HepG2 (cell line): ENCODE data around the gene YY1. TPM values are rescaled to one million over a fixed set of nuclear protein-coding genes. Genes with fewer than 3 reads are reported as not detected.
A peak's percentile ranks its signal among the peaks of the same experiment; 100 is the strongest.

ENCODE experiments used
- ATAC-seq: fragments of 200-7000 bp; cut with Tn5 transposase; 3 replicates; pipeline ENCODE4 v1.9.1; 2020; ENCODE audit warnings: mild to moderate bottlenecking, moderate library complexity
- BruUV-seq: library from RNA; stranded (reverse); fragments of 400-500 nt; replicated peaks from 2 replicates; lab custom pipeline; 2021; lab: Mats Ljungman, UMichigan
- CTCF ChIA-PET: fragments of 300-600 bp; formaldehyde crosslinking; extraction: SDS; loops from one replicate; lab custom pipeline; 2021; ENCODE audit warnings: low total read pairs, inconsistent platforms, low intra/inter-chr PET ratio; lab: Yijun Ruan, JAX
- POLR2A ChIA-PET: fragments of 350-600 bp; sonication (Branson Sonifier 250); formaldehyde crosslinking; loops from one replicate; lab custom pipeline; 2020; ENCODE audit warnings: antibody characterized with exemption, inconsistent platforms; lab: Yijun Ruan, JAX
- DNase-seq: peaks from one replicate; pipeline ENCODE4 v3.0.0-alpha.2; 2015; ENCODE audit warnings: low spot score
- FAIRE-seq: peaks from 3 replicates; lab custom pipeline; 2011; peaks lifted over from hg19 to GRCh38; lab: Jason Lieb, UNC
- H2AFZ ChIP-seq: one replicate; pipeline ENCODE4 v1.6.1; 2011; ENCODE audit warnings: low read length, inconsistent platforms
- H3K27ac ChIP-seq: fragments of 300-600 bp; 3 replicates; pipeline ENCODE4 v1.8.0; 2011; ENCODE audit warnings: mixed run types, mild to moderate bottlenecking, mixed read lengths, low read length, inconsistent platforms; ENCODE audit not compliant: insufficient read depth; ENCODE audit errors: extremely low read length
- H3K27me3 ChIP-seq, 2 experiments: fragments of 200-600 bp in 1 of 2; 2 replicates in 1 of 2; 3 replicates in 1 of 2; pipeline versions ENCODE4 v1.6.0 to v1.8.0; 2011; ENCODE audit warnings: low read length in 2 of 2, mild to moderate bottlenecking in 2 of 2, moderate library complexity in 2 of 2, inconsistent platforms in 1 of 2; ENCODE audit not compliant: insufficient read depth in 2 of 2, control insufficient read depth in 1 of 2
- H3K36me3 ChIP-seq, 2 experiments: fragments of 200-600 bp in 1 of 2; replicated peaks in 1 of 2; 2 replicates in 1 of 2; 3 replicates in 1 of 2; pipeline versions ENCODE4 v1.5.1 to v1.8.0; 2011; ENCODE audit warnings: low read length in 2 of 2, inconsistent platforms in 1 of 2; ENCODE audit not compliant: insufficient read depth in 2 of 2, control insufficient read depth in 1 of 2
- H3K4me1 ChIP-seq: 2 replicates; pipeline ENCODE4 v1.5.1; 2012; ENCODE audit warnings: low read length, inconsistent platforms; ENCODE audit not compliant: insufficient read depth
- H3K4me2 ChIP-seq: 2 replicates; pipeline ENCODE4 v1.6.0; 2011; ENCODE audit warnings: low read depth, low read length, inconsistent platforms
- H3K4me3 ChIP-seq, 3 experiments: fragments of 200-600 bp in 1 of 3; sonication (generic), shearing (Covaris generic) in 1 of 3; replicated peaks in 1 of 3; 2 replicates each; pipeline ENCODE4 v1.5.1; 2011 to 2016; ENCODE audit warnings: low read length in 3 of 3, inconsistent platforms in 2 of 3, low read depth in 2 of 3, mild to moderate bottlenecking in 2 of 3, control low read depth in 1 of 3, mixed read lengths in 1 of 3; ENCODE audit not compliant: insufficient read depth in 1 of 3
- H3K79me2 ChIP-seq: one replicate; pipeline ENCODE4 v1.6.1; 2011; ENCODE audit warnings: low read length, inconsistent platforms; ENCODE audit not compliant: insufficient read depth
- H3K9ac ChIP-seq: 2 replicates; pipeline ENCODE4 v1.6.0; 2011; ENCODE audit warnings: mild to moderate bottlenecking, low read depth, low read length, inconsistent platforms; ENCODE audit not compliant: insufficient read depth
- H3K9me3 ChIP-seq: 2 replicates; pipeline ENCODE4 v1.5.1; 2012; ENCODE audit warnings: mild to moderate bottlenecking, low read length
- H4K20me1 ChIP-seq: 2 replicates; pipeline ENCODE4 v1.6.0; 2011; ENCODE audit warnings: inconsistent platforms, mild to moderate bottlenecking, low read length, moderate library complexity; ENCODE audit not compliant: insufficient read depth
- AGO2 ChIP-seq: fragments of 200-400 bp; formaldehyde crosslinking; optimal IDR thresholded peaks from 2 replicates; pipeline ENCODE3; 2017; ENCODE audit warnings: mild to moderate bottlenecking, low read depth, low read length, moderate library complexity
- ASH2L ChIP-seq: fragments of 300-600, 200-600 bp; sonication (generic); IDR thresholded peaks from 2 replicates; pipeline ENCODE4 v1.7.0; 2017; ENCODE audit warnings: low read depth, mild to moderate bottlenecking, moderate library complexity, mixed read lengths, low read length; ENCODE audit not compliant: insufficient read length
- IKZF4 ChIP-seq: sonication (generic); formaldehyde crosslinking; IDR thresholded peaks from 2 replicates; pipeline ENCODE4 v1.5.1; 2020; ENCODE audit warnings: borderline replicate concordance, mild to moderate bottlenecking, low read depth, missing genetic modification reagents; ENCODE audit errors: not compliant biosample characterization
- PRPF4 ChIP-seq: fragments of 200-400 bp; formaldehyde crosslinking; IDR thresholded peaks from 2 replicates; pipeline ENCODE4 v1.6.1; 2016; ENCODE audit warnings: low read length, low read depth; ENCODE audit not compliant: poor library complexity, severe bottlenecking
- XRCC5 ChIP-seq: fragments of 200-400 bp; formaldehyde crosslinking; optimal IDR thresholded peaks from 2 replicates; pipeline ENCODE3; 2017; ENCODE audit warnings: mild to moderate bottlenecking, low read length
- ZNF20 ChIP-seq: sonication (generic); formaldehyde crosslinking; IDR thresholded peaks from 2 replicates; pipeline ENCODE4 v1.4.0; 2020; ENCODE audit warnings: mild to moderate bottlenecking, moderate library complexity, missing genetic modification reagents
- ZNF546 ChIP-seq: sonication (generic); formaldehyde crosslinking; conservative IDR thresholded peaks from 2 replicates; pipeline ENCODE4 v1.8.1; 2023; ENCODE audit warnings: mild to moderate bottlenecking, missing genetic modification reagents
- ZNF768 ChIP-seq: sonication (generic); formaldehyde crosslinking; IDR thresholded peaks from 2 replicates; pipeline ENCODE4 v1.4.0; 2020; ENCODE audit warnings: missing genetic modification reagents
- WGBS: methylation state at CpG from one replicate; pipeline ENCODE4 v1.1.6; 2017; ENCODE audit warnings: low lambda C conversion rate; 5-methylcytosine and 5-hydroxymethylcytosine counted together
- in situ Hi-C: cut with HindIII; loops from 2 replicates; pipeline ENCODE4 v1.10.0; 2017; ENCODE audit warnings: low pct_unique_long_range_greater_than_20kb; ENCODE audit not compliant: extremely low pct_ligation_motif_present
- intact Hi-C: fragments of 100-400 bp; cut with micrococcal nuclease; formaldehyde crosslinking; loops from one replicate; pipeline ENCODE4 v1.10.0; 2022; ENCODE audit not compliant: unreplicated experiment
- polyA plus RNA-seq, 8 experiments: library from polyadenylated mRNA; depleted of rRNA in 3 of 8; stranded (reverse) in 7 of 8; unstranded in 1 of 8; fragments of >200 nt; fragmentation: Illumina TruSeq in 4 of 8; extraction: Trizol in 4 of 8; gene quantifications; 2 replicates each; pipeline versions ENCODE4 v1.2.1 to v1.2.3, GENCODE V29; 2011 to 2016; ENCODE audit warnings: low read depth in 4 of 8, missing spikeins in 1 of 8, mixed read lengths in 1 of 8; ENCODE audit not compliant: insufficient read depth in 1 of 8
- total RNA-seq, 5 experiments: library from RNA; depleted of rRNA; stranded (reverse); fragments of >200 nt; fragmentation: Illumina TruSeq; extraction: Trizol; gene quantifications; 2 replicates each; pipeline ENCODE4 v1.2.3, GENCODE V29; 2016; ENCODE audit warnings: low read depth in 1 of 5
- TF ChIP-seq, protein P1 (sequence below): sonication (generic); formaldehyde crosslinking; IDR thresholded peaks from 2 replicates; pipeline ENCODE4 v1.8.1; 2023; ENCODE audit warnings: mild to moderate bottlenecking, missing genetic modification reagents, borderline replicate concordance

The YY1 gene
- total and polyA plus RNA-seq, 2 of the 13 experiments (the other 11 are each of a cell fraction or from before 2014, with no cell fraction given) = 29.4 to 68.1 TPM

DNA sequence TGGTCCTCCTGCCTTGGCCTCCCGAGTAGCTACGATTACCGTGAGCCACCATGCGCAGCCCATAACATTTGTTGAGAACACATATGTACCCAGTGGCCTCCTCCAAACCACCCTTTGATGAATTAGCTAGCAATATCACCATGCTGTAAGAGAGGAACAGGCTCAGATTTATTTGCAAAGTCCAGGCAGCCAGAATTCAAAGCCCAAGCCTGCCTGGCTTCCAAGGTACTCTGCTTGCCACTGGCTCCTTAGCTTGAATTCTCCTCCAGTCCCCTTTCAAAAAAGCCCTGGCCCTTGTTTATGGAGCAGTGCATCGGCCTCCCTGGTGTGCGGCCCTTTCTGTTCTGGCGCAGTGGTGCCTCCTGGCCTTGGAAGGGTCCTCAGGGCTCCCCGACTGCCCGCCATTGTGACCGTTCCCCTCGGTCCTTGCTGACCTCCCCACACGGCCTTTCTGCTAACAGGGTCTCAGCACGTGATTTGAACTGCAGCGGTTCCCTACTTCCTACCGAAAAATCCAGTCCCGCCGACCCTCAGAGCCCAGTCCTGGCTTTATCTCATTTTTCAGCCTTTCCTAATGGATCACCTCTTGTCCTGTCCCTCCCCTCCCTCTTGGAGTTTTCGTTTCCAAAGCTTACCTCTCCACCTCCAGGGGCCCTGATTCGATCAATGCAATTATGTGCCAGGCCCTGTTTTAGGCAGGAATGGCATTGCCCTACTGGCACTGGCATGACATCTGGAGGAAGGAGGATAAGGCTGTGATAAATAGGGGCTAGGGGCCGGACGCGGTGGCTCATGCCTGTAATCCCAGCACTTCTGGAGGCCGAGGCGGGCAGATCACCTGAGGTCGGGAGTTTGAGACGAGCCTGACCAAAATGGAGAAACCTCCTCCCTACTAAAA, 45.3 kb downstream of the YY1 start:
- H3K36me3 ChIP-seq = peaks cover 3 to 8% of the 10 kb centered on the region in 2 experiments; a peak in 3 of 5 replicates
- intact Hi-C loops = loop anchor here (5.0 kb wide), 1 partner anchor 1518 kb away; no protein-coding TSS in a partner anchor
- TF ChIP-seq PRPF4 (peak; percentile 41), IKZF4 (CRISPR knock-in tag) (no peak), XRCC5 (no peak), AGO2 (peak; percentile 46), ZNF20 (CRISPR knock-in tag) (no peak), ZNF546 (CRISPR knock-in tag) (no peak), ZNF768 (peak; percentile 25; the same call in 1 of the 2 replicates), ASH2L (no peak)
- TF ChIP-seq, protein P1, sequence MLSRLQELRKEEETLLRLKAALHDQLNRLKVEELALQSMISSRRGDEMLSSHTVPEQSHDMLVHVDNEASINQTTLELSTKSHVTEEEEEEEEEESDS (CRISPR knock-in tag) = no peak
- FAIRE-seq = no peak
- H3K9ac ChIP-seq = no peak overlapping the region
- peaks cover 7% of the 10 kb centered on the region; the same call in 1 of the 2 replicates for H4K20me1 ChIP-seq
- no peak overlapping the region for H3K27ac ChIP-seq
- H3K4me2 ChIP-seq = no peak overlapping the region
- H3K4me3 ChIP-seq = no peak overlapping the region
- no peaks in the 10 kb centered on the region for H3K27me3 ChIP-seq
- DNase-seq = no peak
- H3K79me2 ChIP-seq = peaks cover 14% of the 10 kb centered on the region
- peaks cover 62% of the 10 kb centered on the region for H3K4me1 ChIP-seq
- no peak overlapping the region for H2AFZ ChIP-seq
- CTCF ChIA-PET = interaction anchor here (2.0 kb wide), 1 partner anchor 94 kb away, joined by 14 read pairs; no protein-coding TSS in a partner anchor
- in situ Hi-C loops = no loop called here
- no TSS peak for BruUV-seq
- ATAC-seq = no peak
- WGBS = 96% methylated on average over 26 of the region's 26 CpGs
- POLR2A ChIA-PET = interaction anchor here (1.6 kb wide), 1 partner anchor 91 kb away, joined by 5 read pairs; a partner anchor contains a TSS
- no peaks in the 10 kb centered on the region for H3K9me3 ChIP-seq
